ENCODE results near the gene SLC25A44. TPM values are rescaled to one million over a fixed set of nuclear protein-coding genes. Genes with fewer than 3 reads are reported as not detected.
A peak's percentile ranks its signal among the peaks of the same experiment; 100 is the strongest.

The SLC25A44 gene
- total RNA-seq, 1 experiment from 2014 or later: 40.2 TPM

DNA sequence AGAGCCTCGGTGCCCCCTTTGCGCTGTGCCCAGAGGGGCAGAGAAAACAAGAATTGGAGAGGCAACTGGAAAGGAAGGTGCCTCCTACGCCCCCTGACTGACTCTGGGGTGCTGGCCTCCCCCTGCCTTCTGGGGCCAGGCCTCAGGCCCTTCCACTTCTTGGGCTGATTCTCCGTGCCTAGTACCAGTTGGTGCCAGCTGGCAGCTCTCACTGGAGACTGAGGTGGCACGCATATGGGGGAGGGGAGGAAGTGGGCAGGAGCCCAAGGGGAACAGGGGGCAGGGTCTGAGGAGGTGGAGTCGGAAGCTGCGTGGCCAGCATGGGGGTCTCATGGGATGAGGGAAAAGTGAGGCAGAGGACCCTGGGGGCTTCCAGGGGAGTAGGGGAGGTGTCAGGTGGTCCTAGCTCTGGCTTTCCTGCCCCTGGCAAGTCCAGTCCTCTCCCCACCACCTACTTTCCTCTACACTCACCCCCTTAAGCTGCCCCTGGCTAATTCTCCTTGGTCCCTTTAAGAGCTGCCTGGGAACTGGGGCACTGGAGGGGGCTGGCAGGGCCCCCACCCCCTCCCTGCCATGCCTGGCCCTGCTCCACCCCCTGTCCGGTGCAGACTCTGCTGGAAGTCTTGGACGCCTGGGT lies 47.0 kb upstream of the SLC25A44 start:
- no peak overlapping the region for H2BK15ac ChIP-seq (ENCODE audit: low read depth, low read length)
- H2BK12ac ChIP-seq (ENCODE audit: insufficient read length, low read depth, low read length): no peak overlapping the region
- no peak overlapping the region for H2BK20ac ChIP-seq (ENCODE audit: low read depth, low read length, poor library complexity, severe bottlenecking)
- H3K18ac ChIP-seq (ENCODE audit: insufficient read length, low read depth, low read length): peak overlapping the region; percentile 27
- H3K4ac ChIP-seq (ENCODE audit: low read depth, low read length): no peak overlapping the region
- H3K79me2 ChIP-seq (ENCODE audit: insufficient read depth, low read length): no peaks in the 10 kb centered on the region
- no peak for DNase-seq
- no peak overlapping the region for H2AFZ ChIP-seq (ENCODE audit: low read length)
- H4K91ac ChIP-seq (ENCODE audit: insufficient read length, low read depth, low read length): no peak overlapping the region
- H4K5ac ChIP-seq (ENCODE audit: insufficient read length, low read depth, low read length): no peak overlapping the region
- no peaks in the 10 kb centered on the region for H3K27me3 ChIP-seq (ENCODE audit: insufficient read depth, low read length)
- H3T11ph ChIP-seq (ENCODE audit: low read length): no peak overlapping the region
- Mint-ChIP-seq H3K36me3 (ENCODE audit: insufficient read depth in 1 of 3, low read depth in 3 of 3) (no peaks in the 10 kb centered on the region), H3K27ac (peak overlapping the region; percentile 75 to 95 (median 93)), H3K27me3 (ENCODE audit: low read depth) (no peaks in the 10 kb centered on the region; the same call in 1 of the 2 replicates), H3K9me3 (no peaks in the 10 kb centered on the region), H3K4me1 (peaks cover 57 to 60% of the 10 kb centered on the region in 2 experiments), H3K4me3 (peak overlapping the region; percentile 46 to 64; a peak in 3 of 5 replicates)
- TF ChIP-seq CTCF (conservative IDR thresholded peaks at IDR 0.05): no peak
- no peak overlapping the region for H2AK5ac ChIP-seq (ENCODE audit: insufficient read length, low read length)
- H2BK5ac ChIP-seq (ENCODE audit: insufficient read length, low read length): no peak overlapping the region
- H4K20me1 ChIP-seq (ENCODE audit: control insufficient read depth, insufficient read depth, insufficient read length): no peaks in the 10 kb centered on the region
- H3K14ac ChIP-seq (ENCODE audit: insufficient read depth, low read length): peak overlapping the region; percentile 25; the same call in 1 of the 2 replicates
- no peak overlapping the region for H2BK120ac ChIP-seq (ENCODE audit: low read depth, low read length, poor library complexity, severe bottlenecking)
- no peak overlapping the region for H3K9ac ChIP-seq (ENCODE audit: extremely low read depth, insufficient read length, low read length)
- H3K4me2 ChIP-seq (ENCODE audit: insufficient read depth, insufficient read length, low read length): no peak overlapping the region
- H3K23me2 ChIP-seq (ENCODE audit: insufficient read length, low read depth, low read length, poor library complexity, severe bottlenecking): no peaks in the 10 kb centered on the region
- H3K4me1 ChIP-seq (ENCODE audit: insufficient read depth, low read length): peaks cover 23% of the 10 kb centered on the region
- no peaks in the 10 kb centered on the region for H3K9me3 ChIP-seq (ENCODE audit: control insufficient read depth, low read depth, low read length)
- no peaks in the 10 kb centered on the region for H3K79me1 ChIP-seq (ENCODE audit: insufficient read depth, low read depth, low read length, poor library complexity, severe bottlenecking)
- no peak overlapping the region for H4K8ac ChIP-seq (replicated peaks; ENCODE audit: insufficient read length, low read depth, low read length)
- no peak overlapping the region for H3K27ac ChIP-seq (ENCODE audit: insufficient read length, low read depth, low read length)
- H3K23ac ChIP-seq (ENCODE audit: insufficient read length, low read depth, low read length): no peak overlapping the region
- H3K56ac ChIP-seq (ENCODE audit: insufficient read length, low read depth, low read length): no peak overlapping the region
- WGBS (ENCODE audit: extremely low coverage, insufficient read length, low lambda C conversion rate): no CpG with 5 or more reads among the region's 9 CpGs

All from H9 (cell line).